Erythroblast (primary cell): ENCODE measurements around the gene ETS2.

Experiments used
- GATA1 ChIP-seq: IDR thresholded peaks from 2 replicates; pipeline ENCODE4 v1.6.1; 2011; ENCODE audit warnings: low read depth, mild to moderate bottlenecking, control low read depth, low read length, moderate library complexity
- POLR2A ChIP-seq: IDR thresholded peaks from 2 replicates; pipeline ENCODE4 v1.6.1; 2011; ENCODE audit warnings: mild to moderate bottlenecking, low read length

DNA sequence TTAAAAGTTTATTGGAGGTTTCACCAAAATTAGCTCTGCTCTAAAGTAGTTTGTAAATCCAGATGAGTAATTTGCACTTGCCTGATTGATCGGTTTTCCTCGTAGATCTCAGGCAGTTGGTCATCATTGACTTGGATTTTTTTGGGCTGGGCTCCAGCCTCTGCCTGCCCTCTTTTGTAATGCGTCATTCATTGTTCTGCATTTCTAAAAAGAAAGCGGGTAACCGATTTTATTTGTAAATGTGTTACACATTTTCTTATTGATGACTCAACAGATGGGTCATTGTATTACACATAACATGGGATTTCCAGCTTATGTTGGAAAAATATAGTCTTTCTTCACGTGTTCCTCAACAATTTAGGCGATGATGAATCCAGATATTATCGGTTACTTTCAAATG is 5.5 kb downstream of the ETS2 start:
- TF ChIP-seq POLR2A (no peak), GATA1 (no peak)
